Memory B cell (primary cell): ENCODE results near the gene MAFG.

Experiments
- ATAC-seq: fragments of 150-1000 bp; cut with Tn5 transposase; 2 replicates; pipeline ENCODE4 v1.10.0; 2021; ENCODE audit warnings: low read depth, mild to moderate bottlenecking, moderate library complexity
- DNase-seq, 2 donors: peaks; one replicate each; pipeline ENCODE4 v3.0.0; 2022; ENCODE audit warnings: low spot score in 2 of 2
- H3K27ac Mint-ChIP-seq: one replicate; pipeline ENCODE4 v1.8.0; 2022; ENCODE audit warnings: mild to moderate bottlenecking, moderate library complexity, mixed read lengths
- H3K27me3 Mint-ChIP-seq: one replicate; pipeline ENCODE4 v1.8.0; 2022; ENCODE audit warnings: mixed read lengths
- H3K36me3 Mint-ChIP-seq: one replicate; pipeline ENCODE4 v1.8.0; 2022; ENCODE audit warnings: mild to moderate bottlenecking, mixed read lengths
- H3K4me1 Mint-ChIP-seq: one replicate; pipeline ENCODE4 v1.8.0; 2022; ENCODE audit warnings: mixed read lengths
- H3K4me3 Mint-ChIP-seq: one replicate; pipeline ENCODE4 v1.8.0; 2022; ENCODE audit warnings: mild to moderate bottlenecking, moderate library complexity, mixed read lengths
- H3K9me3 Mint-ChIP-seq: one replicate; pipeline ENCODE4 v1.8.0; 2022; ENCODE audit warnings: mixed read lengths

Gene MAFG

DNA sequence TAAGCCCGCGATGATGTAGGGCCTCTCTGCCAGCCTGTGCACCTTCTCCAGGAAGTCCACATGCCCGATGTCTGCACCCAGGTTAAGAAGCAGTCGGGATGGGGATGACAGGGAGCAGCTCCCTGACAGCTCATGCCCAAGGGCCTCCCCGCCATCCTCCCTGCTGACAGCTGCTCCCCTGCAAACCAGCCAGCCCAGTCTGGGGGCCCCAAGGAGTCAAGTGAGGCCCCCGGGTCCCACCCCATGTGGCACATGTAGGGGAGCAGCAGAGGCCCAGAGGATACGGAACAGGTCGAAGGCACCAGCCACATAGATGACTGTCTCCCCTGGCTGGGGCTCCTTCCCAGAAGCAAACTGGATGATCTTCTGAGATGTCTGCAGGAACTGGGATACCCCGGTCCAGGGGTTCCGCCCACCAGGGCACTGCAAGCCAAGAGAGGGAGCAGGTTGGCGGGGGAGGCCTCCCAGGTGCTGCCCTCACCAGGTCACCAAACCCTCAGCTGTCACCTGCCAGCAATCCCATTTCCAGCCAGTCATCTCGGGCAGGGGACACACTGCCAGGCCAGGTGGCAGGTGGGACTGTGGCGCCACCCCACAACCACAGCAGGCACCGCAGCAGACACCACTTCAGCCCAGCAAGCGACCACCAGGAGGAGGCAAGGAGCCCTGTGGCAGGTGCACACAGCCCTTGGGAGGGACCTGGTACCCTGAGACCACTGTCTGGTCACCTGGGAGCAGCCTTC is 20.9 kb downstream of the MAFG start:
- Mint-ChIP-seq H3K36me3 (no peaks in the 10 kb centered on the region), H3K4me1 (peaks cover 2% of the 10 kb centered on the region), H3K27me3 (no peaks in the 10 kb centered on the region), H3K4me3 (no peak overlapping the region), H3K9me3 (no peaks in the 10 kb centered on the region), H3K27ac (no peak overlapping the region)
- ATAC-seq (no peak), DNase-seq (no peak)

DNA sequence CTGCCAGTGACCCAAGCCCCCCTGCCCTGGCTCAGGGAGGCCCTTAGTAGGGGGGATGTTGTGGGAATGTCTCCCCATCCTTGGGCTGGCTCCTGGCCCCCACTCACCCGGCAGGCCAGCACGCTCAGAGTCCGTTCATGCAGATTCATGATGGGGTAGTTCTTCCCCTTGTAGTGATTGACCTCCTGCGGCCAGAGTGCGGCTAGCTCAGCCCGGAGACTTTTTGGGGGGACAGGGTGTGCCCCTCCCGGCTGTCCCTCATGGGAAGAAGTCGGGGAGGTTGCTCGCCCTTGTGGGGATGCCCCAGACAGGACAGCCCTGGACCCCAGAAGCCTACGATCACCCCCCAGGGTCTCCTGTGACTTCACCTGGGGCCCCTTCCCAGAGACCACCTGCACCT is 21.5 kb downstream of the MAFG start:
- DNase-seq (no peak), ATAC-seq (no peak)
- H3K9me3 Mint-ChIP-seq, result no peaks in the 10 kb centered on the region
- H3K4me3 Mint-ChIP-seq, result no peak overlapping the region
- H3K36me3 Mint-ChIP-seq, result no peaks in the 10 kb centered on the region
- H3K4me1 Mint-ChIP-seq, result peaks cover 2% of the 10 kb centered on the region
- H3K27me3 Mint-ChIP-seq, result peaks cover 3% of the 10 kb centered on the region
- H3K27ac Mint-ChIP-seq, result no peak overlapping the region

DNA sequence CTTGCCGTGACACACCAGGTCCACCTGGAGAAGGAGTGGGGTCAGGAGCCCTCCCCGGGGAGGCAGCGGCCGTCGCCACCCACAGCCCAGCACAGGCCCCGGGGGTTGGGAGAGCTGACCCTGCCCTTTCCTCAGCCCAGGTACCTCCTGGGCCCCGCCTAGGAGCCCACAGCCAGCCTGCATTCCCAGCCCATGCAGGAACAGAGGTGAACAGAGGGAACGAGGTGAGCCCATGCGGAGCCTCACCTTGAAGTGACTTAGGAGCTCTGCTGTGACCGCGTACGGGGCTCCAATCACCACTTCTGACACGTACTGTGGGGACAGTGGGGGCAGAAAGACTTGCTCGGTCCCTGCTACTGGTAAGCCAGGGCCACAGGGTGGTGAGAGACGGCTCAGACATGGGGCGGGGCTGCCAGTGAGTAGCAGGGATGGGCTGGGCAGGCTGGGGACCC is 22.1 kb downstream of the MAFG start:
- no peak for ATAC-seq
- peaks cover 5% of the 10 kb centered on the region for H3K27me3 Mint-ChIP-seq

DNA sequence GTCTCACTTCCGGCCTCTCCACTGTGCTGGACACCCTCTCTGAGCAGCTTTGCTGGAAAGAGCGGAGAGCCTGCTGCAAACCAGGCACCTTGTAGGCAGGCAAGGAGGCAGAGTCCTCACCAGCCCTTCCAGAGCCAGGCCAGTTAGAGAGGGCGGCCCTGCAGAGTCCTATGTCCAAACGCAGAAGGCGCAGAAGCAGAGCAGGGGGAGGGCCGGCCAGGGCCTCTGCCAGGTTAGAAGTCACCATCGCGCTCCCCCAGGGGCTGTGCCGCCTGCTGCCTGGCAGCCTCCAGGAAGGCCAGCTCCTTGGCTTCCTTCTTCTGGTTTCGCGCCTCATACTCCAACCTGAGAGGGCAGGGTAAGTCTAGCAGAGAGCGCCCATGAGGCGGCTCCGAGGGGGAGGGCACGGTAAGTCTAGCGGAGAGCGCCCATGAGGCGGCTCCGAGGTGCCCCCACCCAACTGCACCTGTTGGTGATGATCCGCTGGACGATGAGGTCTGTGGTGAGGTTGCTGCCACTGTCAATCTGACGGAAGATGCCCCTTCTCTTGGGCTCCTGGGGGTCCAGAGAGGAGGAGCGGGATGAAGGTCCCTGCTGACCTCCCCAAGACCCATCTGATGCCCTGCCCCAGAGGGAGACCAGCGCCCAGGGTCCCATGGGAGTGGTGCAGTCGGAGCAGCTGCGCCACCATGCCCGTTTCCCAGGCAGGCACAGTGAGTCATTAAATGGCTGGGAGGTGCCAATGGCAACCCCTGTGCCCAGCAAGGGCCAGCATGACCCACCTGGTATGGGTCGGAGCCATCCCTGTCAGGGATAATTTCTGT is 22.7 kb downstream of the MAFG start:
- Mint-ChIP-seq H3K36me3 (peaks cover 5% of the 10 kb centered on the region), H3K4me1 (peaks cover 3% of the 10 kb centered on the region), H3K27ac (no peak overlapping the region)

More for the DNA sequence above, 22.1 kb downstream of the MAFG start:
- H3K27ac Mint-ChIP-seq, result no peak overlapping the region
- DNase-seq, result no peak
- peaks cover 3% of the 10 kb centered on the region for H3K36me3 Mint-ChIP-seq
- H3K4me1 Mint-ChIP-seq, result peaks cover 5% of the 10 kb centered on the region
- H3K9me3 Mint-ChIP-seq, result no peaks in the 10 kb centered on the region
- no peak overlapping the region for H3K4me3 Mint-ChIP-seq

DNA sequence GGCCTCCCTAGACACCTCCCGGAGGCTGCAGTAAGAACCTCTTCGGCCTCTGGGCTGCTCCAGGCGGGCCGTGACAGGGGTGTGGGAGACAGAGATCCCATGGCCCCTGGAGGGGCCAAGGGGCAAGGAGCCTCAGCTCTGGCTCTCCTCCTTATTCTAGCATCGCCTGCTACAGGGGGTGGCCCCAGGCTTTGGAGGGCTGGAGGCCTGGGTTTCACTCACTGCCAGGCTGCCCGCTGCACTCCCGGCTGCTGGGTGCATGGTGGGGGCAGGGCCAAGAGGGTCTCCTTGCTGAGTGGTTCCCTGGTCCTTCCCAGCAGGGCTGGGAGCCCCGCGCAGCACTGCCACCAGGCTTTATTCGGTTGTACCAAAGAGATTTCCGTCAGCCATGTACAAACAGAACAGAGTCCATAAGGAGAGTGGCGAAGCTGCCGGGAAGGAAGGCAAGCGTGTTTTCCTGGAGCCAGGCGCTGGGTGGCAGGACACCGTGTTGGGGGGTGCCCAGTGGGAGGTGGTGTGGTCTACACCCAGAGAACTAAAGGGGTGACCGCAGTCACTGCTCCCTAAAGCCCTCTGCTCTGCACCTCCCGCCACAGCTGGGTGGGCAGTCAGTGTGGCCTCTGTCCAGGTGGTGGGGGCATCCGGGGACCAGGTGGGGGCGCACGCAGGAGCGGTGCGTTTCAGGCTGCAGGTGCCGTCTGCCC is 23.5 kb downstream of the MAFG start:
- peaks cover 5% of the 10 kb centered on the region for H3K27me3 Mint-ChIP-seq
- DNase-seq (no peak), ATAC-seq (no peak)
- no peaks in the 10 kb centered on the region for H3K9me3 Mint-ChIP-seq
- H3K4me1 Mint-ChIP-seq, result peaks cover 3% of the 10 kb centered on the region
- H3K36me3 Mint-ChIP-seq, result peaks cover 7% of the 10 kb centered on the region
- no peak overlapping the region for H3K27ac Mint-ChIP-seq
- no peak overlapping the region for H3K4me3 Mint-ChIP-seq

More for the DNA sequence above, 22.7 kb downstream of the MAFG start:
- DNase-seq, result no peak
- H3K27me3 Mint-ChIP-seq, result peaks cover 5% of the 10 kb centered on the region
- H3K4me3 Mint-ChIP-seq, result no peak overlapping the region
- ATAC-seq, result no peak
- no peaks in the 10 kb centered on the region for H3K9me3 Mint-ChIP-seq

DNA sequence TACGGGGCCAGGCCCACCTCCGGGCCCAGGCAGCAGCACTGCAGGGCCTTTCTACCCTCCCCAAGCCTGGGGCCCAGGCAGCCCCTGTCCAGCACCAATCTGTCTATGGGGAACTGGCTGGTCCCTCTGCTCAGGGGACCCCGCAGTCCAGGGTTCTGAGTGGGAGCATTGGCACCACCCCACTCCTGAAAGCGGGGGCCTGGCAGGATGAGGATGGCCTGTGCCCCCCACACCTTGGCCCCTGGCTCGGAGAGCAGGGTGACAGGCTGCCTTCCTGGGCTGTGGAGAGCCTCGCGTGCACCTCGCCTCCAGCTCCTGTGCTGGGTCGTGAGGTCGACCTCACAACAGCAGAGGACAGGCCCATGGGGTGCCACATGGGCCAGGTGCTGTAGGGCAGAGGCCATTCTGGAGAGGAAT is 24.1 kb downstream of the MAFG start:
- DNase-seq (no peak), ATAC-seq (no peak)
- Mint-ChIP-seq H3K4me1 (peaks cover 3% of the 10 kb centered on the region), H3K4me3 (no peak overlapping the region), H3K27me3 (peaks cover 5% of the 10 kb centered on the region), H3K9me3 (no peaks in the 10 kb centered on the region), H3K27ac (no peak overlapping the region), H3K36me3 (peaks cover 7% of the 10 kb centered on the region)

DNA sequence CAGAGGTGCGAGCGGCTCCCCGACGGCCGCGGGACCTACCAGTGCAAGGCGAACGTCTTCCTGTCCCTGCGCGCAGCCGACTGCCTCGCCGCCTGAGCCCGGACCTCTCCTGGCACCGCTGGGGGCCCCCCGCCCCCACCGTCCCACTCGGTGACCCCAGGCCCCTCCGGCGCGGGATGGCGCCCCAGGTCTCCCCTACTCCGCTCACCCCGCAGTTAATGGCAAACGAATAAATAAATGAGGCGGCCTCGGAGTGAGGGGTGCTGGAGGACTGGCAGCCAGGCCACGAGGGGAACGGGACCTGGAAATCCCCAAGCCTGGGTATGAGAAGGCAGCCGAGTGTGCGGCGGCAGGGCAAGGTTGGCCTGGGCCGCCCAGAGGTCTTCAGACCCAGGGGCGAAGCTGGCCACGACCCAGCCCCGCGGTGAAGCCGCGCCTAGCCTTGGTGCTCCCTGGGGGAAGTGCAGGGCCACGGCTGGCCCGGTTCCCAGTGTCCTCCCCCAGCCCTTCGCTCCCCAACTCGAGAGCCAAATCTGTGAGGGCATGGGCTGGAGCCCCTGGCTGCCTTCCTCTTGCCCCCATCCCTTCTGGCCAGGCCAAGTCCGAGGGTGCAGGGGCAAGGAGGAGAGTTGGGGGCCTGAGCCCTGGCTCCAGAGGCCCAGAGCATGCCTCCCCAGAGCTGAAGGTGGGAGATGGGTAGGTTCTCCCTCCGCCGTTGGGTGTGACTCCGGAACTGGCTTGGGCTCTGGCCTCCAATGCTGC is 24.7 kb downstream of the MAFG start:
- Mint-ChIP-seq H3K27ac (no peak overlapping the region), H3K4me1 (peaks cover 3% of the 10 kb centered on the region), H3K9me3 (no peaks in the 10 kb centered on the region), H3K4me3 (no peak overlapping the region), H3K36me3 (peaks cover 7% of the 10 kb centered on the region), H3K27me3 (peaks cover 5% of the 10 kb centered on the region)
- DNase-seq, result no peak
- peak; percentile 54 for ATAC-seq

DNA sequence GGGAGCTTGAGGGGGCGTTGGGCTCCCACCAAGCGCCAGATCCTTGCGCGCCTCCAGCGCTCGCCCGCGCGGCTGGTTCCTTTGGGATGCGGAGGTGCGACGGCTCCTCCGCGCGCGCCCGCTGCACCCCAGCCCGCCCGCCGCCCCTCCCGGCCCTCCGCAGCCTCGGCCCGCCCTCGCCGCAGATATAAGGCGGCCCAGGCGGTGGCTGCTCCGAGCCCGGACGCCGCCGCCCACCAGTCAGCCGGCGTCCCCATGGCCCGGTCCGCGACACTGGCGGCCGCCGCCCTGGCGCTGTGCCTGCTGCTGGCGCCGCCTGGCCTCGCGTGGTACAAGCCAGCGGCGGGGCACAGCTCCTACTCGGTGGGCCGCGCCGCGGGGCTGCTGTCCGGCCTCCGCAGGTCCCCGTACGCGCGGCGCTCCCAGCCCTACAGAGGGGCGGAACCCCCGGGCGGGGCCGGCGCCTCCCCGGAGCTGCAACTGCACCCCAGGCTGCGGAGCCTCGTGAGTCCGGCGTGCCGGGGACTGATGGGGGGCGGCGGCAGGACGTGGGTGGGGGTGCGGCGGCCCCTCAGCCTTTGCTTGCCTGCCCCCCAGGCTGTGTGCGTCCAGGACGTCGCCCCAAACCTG is 25.4 kb downstream of the MAFG start, which contains the start of gene NPB:
TSS of gene NPB (plus strand) at position 216 of the 630 bp plus-strand sequence. CDS start at position 256, 40 bp downstream.
- Mint-ChIP-seq H3K9me3 (no peaks in the 10 kb centered on the region), H3K27me3 (peaks cover 5% of the 10 kb centered on the region), H3K4me3 (peak within 1 kb of the TSS; percentile 18), H3K4me1 (peaks cover 3% of the 10 kb centered on the region), H3K36me3 (peaks cover 7% of the 10 kb centered on the region), H3K27ac (no peak within 1 kb of the TSS)
- DNase-seq, result no peak
- ATAC-seq, result peak; percentile 56

DNA sequence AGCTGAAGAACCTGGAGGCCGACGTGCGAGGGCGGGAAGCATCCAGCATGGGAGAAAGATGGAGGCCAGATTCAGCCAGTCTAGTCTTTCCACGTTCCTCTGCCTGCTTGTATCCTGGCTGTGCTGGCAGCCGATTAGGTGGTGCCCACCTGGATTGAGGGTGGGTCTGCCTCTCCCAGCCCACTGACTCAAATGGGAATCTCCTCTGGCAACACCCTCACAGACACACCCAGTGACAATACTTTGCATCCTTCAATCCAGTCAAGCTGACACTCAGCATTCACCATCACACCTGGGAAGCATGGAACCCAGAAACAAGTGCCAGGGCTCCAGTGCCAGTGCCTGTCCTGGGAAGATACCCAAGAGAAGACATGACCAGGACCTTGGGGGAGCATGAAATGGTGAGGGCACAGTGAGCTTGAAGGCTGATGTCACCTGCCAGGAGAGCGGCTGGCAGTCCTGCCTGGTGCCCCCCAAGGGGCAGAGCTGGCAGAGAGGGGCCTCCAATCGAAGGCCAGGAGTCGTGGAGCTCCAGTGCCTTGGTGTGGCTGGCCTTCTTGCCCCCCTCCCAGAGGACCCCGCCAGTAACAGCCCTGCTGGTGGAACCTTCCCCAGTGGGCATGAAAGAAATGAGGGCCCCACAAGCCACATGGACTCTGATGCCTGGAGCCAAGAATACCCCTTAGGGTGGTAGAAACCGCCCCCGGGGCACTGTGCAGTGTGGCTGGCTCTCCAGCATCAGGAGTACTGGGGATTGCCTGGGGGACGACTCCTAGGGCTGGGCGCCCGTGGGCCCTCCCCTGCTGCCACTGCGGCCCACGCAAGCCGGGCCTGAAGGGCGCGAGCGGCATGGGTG is 26.1 kb downstream of the MAFG start:
- Mint-ChIP-seq H3K27ac (no peak overlapping the region), H3K9me3 (no peaks in the 10 kb centered on the region), H3K27me3 (peaks cover 5% of the 10 kb centered on the region), H3K4me3 (peak overlapping the region; percentile 18), H3K4me1 (peaks cover 3% of the 10 kb centered on the region), H3K36me3 (peaks cover 9% of the 10 kb centered on the region)
- ATAC-seq (no peak), DNase-seq (no peak)

DNA sequence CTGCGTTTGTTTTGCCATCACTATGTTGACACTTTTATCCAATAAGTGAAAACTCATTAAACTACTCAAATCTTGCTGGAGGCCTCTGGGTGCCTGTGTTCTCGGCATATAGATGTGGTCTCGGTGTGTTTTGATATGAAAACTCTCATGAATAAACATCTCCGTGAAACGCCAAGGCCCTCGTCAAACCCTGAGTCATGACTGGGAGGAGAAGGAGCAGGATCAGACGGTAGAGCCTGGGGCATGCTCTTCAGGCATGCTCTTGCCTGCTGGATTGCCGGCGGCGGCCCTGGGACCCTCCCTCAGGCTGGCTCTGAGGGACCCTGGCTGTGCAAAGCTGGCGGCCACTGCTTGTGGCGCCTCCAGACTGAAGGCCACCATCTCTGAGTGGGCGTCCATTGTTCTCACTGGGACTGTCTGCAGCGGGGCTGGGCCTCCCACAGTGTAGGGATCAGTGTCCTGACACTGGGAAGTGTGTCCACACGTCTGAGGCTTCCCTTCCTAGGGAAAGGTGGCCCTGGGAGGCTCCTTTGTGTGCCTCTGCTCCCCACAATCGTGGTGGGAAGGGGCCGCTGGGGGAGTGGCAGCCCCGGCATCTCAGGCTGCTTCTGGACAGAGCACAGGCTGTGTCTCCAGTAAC is 27.2 kb downstream of the MAFG start:
- ATAC-seq, result no peak
- H3K27me3 Mint-ChIP-seq, result peaks cover 5% of the 10 kb centered on the region
- no peak overlapping the region for H3K4me3 Mint-ChIP-seq

DNA sequence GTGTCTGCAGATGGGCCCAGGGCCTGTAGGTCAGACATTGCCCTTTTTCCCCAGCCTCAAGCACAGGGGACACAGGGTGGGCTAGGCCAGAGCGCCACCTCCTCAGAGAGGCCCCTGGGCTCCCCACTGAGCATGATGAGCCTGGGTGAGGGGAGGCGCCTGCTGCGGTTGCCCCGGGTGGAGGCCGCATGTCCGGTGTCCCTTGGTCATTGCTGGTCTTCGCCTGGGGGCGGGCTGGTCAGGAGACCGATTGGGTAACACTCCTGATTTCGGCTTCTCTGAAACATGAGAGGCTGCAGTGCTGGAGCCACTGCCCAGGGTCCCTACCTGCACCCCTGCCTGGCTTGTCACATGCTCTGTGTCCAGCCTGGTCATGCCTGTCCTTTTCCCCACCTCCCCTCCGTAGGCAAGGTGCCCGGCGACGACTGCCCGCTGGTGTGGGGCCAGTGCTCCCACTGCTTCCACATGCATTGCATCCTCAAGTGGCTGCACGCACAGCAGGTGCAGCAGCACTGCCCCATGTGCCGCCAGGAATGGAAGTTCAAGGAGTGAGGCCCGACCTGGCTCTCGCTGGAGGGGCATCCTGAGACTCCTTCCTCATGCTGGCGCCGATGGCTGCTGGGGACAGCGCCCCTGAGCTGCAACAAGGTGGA is 27.9 kb downstream of the MAFG start:
- H3K27ac Mint-ChIP-seq, result no peak overlapping the region
- H3K4me1 Mint-ChIP-seq, result peaks cover 3% of the 10 kb centered on the region
- H3K4me3 Mint-ChIP-seq, result no peak overlapping the region
- no peak for ATAC-seq
- no peaks in the 10 kb centered on the region for H3K9me3 Mint-ChIP-seq
- DNase-seq, result no peak
- peaks cover 5% of the 10 kb centered on the region for H3K27me3 Mint-ChIP-seq
- peaks cover 11% of the 10 kb centered on the region for H3K36me3 Mint-ChIP-seq

More for the DNA sequence above, 27.2 kb downstream of the MAFG start:
- Mint-ChIP-seq H3K36me3 (peaks cover 10% of the 10 kb centered on the region), H3K27ac (no peak overlapping the region), H3K9me3 (no peaks in the 10 kb centered on the region), H3K4me1 (peaks cover 3% of the 10 kb centered on the region)
- no peak for DNase-seq

DNA sequence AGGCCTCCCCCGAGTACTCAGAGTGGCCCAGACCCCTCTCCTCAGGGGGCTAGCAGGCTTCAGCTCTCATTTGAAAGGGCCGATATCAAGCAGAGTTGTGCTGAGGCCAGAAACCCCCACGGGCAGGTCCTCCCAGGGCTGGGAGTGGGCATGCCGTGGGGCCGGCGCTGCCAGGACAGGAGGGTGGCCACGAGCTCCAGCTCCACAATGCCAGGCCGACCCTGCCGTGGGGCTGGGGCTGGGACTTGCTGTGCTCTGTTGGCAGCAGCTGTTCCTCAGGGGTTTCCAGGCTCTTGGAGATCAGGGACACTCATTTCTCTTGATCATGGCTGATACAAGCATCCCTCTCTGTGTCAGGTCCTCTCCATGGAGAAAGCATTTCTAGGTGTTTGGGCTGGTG is 28.6 kb downstream of the MAFG start:
- peaks cover 3% of the 10 kb centered on the region for H3K4me1 Mint-ChIP-seq
- no peak overlapping the region for H3K4me3 Mint-ChIP-seq
- peaks cover 5% of the 10 kb centered on the region for H3K27me3 Mint-ChIP-seq
- H3K9me3 Mint-ChIP-seq, result no peaks in the 10 kb centered on the region
- DNase-seq, result no peak
- no peak for ATAC-seq
- H3K27ac Mint-ChIP-seq, result no peak overlapping the region
- H3K36me3 Mint-ChIP-seq, result peaks cover 11% of the 10 kb centered on the region
